Measurements from ENCODE around the gene MMAA.

DNA sequence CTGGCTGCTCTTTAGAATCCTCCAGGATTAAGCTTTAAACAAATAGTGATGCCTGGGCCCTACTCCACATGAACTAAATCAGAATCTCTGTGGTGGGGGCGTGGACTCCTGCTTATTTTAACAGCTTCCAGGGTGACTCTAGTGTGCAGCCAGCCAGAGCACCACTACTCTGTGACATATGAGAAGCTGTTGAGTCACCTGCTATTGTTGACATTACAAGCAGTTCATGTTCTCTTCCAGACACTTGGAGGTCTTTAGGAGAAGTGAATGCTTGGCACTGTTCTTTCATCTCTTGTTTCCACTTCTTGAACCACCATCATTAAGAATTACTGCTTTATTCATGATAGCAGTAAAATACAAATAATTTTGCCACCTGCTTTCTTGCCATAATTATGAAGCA, 60.3 kb downstream of the MMAA start:
- TF ChIP-seq, protein P1, sequence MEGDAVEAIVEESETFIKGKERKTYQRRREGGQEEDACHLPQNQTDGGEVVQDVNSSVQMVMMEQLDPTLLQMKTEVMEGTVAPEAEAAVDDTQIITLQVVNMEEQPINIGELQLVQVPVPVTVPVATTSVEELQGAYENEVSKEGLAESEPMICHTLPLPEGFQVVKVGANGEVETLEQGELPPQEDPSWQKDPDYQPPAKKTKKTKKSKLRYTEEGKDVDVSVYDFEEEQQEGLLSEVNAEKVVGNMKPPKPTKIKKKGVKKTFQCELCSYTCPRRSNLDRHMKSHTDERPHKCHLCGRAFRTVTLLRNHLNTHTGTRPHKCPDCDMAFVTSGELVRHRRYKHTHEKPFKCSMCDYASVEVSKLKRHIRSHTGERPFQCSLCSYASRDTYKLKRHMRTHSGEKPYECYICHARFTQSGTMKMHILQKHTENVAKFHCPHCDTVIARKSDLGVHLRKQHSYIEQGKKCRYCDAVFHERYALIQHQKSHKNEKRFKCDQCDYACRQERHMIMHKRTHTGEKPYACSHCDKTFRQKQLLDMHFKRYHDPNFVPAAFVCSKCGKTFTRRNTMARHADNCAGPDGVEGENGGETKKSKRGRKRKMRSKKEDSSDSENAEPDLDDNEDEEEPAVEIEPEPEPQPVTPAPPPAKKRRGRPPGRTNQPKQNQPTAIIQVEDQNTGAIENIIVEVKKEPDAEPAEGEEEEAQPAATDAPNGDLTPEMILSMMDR (conservative IDR thresholded peaks at IDR 0.05; ENCODE audit: low read depth in 2 of 2) = no peak
- TF ChIP-seq CREB1 (CRISPR knock-in tag; IDR thresholded peaks at IDR 0.05; ENCODE audit: low read depth) (no peak), ZNF114 (CRISPR knock-in tag; IDR thresholded peaks at IDR 0.05) (no peak), POLR2AphosphoS5 (IDR thresholded peaks at IDR 0.05; ENCODE audit: low read depth) (no peak), JUNB (IDR thresholded peaks at IDR 0.05; ENCODE audit: unreplicated experiment) (no peak), EZH2 (IDR thresholded peaks at IDR 0.05; ENCODE audit: low read depth, unreplicated experiment) (no peak), STAT1 (IDR thresholded peaks at IDR 0.05; ENCODE audit: unreplicated experiment) (no peak)
- TF ChIP-seq, protein P2, sequence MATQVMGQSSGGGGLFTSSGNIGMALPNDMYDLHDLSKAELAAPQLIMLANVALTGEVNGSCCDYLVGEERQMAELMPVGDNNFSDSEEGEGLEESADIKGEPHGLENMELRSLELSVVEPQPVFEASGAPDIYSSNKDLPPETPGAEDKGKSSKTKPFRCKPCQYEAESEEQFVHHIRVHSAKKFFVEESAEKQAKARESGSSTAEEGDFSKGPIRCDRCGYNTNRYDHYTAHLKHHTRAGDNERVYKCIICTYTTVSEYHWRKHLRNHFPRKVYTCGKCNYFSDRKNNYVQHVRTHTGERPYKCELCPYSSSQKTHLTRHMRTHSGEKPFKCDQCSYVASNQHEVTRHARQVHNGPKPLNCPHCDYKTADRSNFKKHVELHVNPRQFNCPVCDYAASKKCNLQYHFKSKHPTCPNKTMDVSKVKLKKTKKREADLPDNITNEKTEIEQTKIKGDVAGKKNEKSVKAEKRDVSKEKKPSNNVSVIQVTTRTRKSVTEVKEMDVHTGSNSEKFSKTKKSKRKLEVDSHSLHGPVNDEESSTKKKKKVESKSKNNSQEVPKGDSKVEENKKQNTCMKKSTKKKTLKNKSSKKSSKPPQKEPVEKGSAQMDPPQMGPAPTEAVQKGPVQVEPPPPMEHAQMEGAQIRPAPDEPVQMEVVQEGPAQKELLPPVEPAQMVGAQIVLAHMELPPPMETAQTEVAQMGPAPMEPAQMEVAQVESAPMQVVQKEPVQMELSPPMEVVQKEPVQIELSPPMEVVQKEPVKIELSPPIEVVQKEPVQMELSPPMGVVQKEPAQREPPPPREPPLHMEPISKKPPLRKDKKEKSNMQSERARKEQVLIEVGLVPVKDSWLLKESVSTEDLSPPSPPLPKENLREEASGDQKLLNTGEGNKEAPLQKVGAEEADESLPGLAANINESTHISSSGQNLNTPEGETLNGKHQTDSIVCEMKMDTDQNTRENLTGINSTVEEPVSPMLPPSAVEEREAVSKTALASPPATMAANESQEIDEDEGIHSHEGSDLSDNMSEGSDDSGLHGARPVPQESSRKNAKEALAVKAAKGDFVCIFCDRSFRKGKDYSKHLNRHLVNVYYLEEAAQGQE (IDR thresholded peaks at IDR 0.05; ENCODE audit: unreplicated experiment) = no peak

Data from GM23338 (cell line).